GM18505 (cell line): ENCODE data around the gene ZNF816.
"Not testable (repeated sequence)": the region's sequence is repeated elsewhere in the genome, so short reads cannot be mapped to it uniquely, and the experiment has no call there.

Experiments used
- ATAC-seq: cut with Tn5 transposase; IDR thresholded peaks from one replicate; pipeline ENCODE4 v1.9.1; 2021; ENCODE audit not compliant: unreplicated experiment
- POLR2A ChIP-seq: IDR thresholded peaks from 4 replicates; pipeline ENCODE4 v1.6.1; 2011; ENCODE audit warnings: borderline replicate concordance; ENCODE audit not compliant: insufficient read depth, insufficient read length; ENCODE audit errors: extremely low read depth

Gene ZNF816

GRCh38 chr19:52946322-52947310 is 16.1 kb downstream of the ZNF816 start:
- TF ChIP-seq POLR2A = no peak
- no peak for ATAC-seq

- no peak for ATAC-seq
- no peak for TF ChIP-seq POLR2A
Measured at GRCh38 chr19:52945652-52946321, 16.9 kb downstream of the ZNF816 start.

- ATAC-seq = not testable (repeated sequence)
Measured at GRCh38 chr19:52944703-52945493, 17.8 kb downstream of the ZNF816 start.

GRCh38 chr19:52943884-52944643 is 18.6 kb downstream of the ZNF816 start:
- no peak for TF ChIP-seq POLR2A
- no peak for ATAC-seq

- no peak for TF ChIP-seq POLR2A
- peak; percentile 9 for ATAC-seq
Measured at GRCh38 chr19:52943134-52943883, 19.4 kb downstream of the ZNF816 start.

DNA sequence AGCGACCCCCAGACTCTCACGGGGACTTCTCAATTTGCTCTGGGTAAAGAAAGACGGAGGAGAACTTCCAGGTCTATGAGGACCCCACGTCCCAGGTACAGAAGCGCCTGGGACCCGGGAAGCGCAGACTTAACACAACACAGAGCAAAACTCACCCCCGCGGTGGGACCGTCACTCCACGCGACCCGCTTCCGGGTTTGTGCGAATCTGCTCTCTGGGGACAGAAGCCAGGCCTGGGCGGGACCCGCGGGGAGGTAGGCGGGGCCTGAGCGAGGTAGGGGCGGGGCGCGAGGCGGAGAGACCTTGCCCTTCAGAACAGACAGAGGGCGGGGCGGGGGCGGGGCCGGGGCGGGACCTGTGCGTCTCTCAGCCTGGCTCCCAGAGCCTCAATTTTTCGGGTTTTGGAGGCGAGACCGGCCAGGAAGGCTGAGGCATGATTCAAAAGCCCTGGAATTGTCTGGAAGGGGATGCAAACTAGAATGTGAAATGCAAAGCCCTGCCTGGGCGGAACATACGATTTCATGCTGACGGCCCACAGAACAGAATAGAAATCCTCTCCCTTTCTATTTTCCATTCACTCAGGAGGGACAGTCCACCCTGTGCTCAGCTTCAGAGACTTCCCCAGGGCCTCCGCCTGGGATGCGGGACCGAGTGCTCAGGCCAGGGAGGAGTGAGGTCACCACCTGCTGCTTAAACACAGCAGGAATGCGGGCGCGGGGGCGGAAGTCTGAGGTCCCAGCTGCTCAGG is 20.1 kb downstream of the ZNF816 start:
- peak; percentile 94 for ATAC-seq
- TF ChIP-seq POLR2A = peak; percentile 93

GRCh38 chr19:52941941-52942385 is 20.7 kb downstream of the ZNF816 start:
- ATAC-seq = peak; percentile 27
- no peak for TF ChIP-seq POLR2A

GRCh38 chr19:52941523-52941922 is 21.2 kb downstream of the ZNF816 start:
- ATAC-seq = not testable (repeated sequence)

DNA sequence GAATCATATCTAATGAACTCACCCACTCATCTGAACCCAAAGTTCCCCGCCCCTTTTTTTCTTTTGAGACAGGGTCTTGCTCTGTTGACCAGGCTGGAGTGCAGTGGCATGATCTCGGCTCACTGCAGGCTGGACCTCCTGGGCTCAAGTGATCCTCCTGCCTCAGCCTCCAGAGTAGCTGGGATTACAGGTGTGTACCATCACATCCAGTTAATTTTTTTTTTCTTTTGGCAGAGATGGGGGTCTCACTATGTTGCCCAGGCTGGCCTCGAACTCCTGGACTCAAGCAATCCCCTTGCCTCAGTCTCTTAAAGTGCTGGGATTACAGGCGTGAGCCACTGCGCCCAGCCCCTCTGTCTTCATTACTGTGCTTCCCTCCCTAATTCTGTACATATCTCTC is 21.8 kb downstream of the ZNF816 start:
- ATAC-seq = not testable (repeated sequence)

GRCh38 chr19:52938761-52939160 is 23.9 kb downstream of the ZNF816 start:
- no peak for TF ChIP-seq POLR2A
- ATAC-seq = no peak

GRCh38 chr19:52936954-52937325 is 25.7 kb downstream of the ZNF816 start:
- no peak for TF ChIP-seq POLR2A
- ATAC-seq = no peak
